ENCODE data around the gene CNST. TPM values are rescaled to one million over a fixed set of nuclear protein-coding genes. Genes with fewer than 3 reads are reported as not detected.
A peak's percentile ranks its signal among the peaks of the same experiment; 100 is the strongest.

Gene CNST
- total and polyA plus RNA-seq, 9 of the 15 experiments (the other 6 are each of a cell fraction or from before 2014, with no cell fraction given): 17.0 to 55.3 (median 30.8) TPM

DNA sequence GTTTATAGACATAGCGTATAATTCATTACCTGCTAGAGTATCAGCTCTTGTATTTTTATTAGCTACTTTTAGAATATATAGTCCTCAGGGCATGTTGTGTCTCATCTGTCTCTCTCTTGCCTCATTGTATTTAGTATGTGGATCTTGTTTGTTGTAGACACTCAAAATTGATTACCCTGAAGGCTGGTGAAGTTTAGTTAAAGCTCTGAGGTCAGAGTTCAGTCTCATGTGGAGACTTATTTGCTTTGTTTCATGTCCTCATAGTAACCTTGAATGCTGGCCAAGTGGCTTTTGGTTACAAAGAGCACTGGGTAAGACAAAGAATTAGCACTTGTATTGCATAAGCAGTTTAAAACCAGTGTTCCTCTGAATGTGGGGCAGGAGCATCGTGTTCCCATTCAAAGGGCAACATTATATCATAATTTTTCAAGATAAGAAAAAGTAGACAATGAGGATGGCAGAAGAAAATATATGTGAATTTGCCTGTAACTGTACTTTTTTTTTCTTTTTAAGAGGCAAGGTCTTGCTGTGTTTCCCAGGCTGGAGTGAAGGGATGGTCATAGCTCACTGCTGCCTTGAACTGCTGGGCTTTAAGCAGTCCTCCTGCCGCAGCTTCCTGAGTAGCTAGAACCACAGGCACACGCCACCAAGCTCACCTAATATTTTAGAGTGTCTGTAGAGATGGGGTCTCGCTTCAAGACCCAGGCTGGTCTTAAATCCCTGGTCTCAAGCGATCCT, 17.4 kb downstream of the CNST start (continued):
- TF ChIP-seq CEBPB (tag; IDR thresholded peaks at IDR 0.05) (peak; percentile 67), HIVEP1 (CRISPR knock-in tag; IDR thresholded peaks at IDR 0.05) (no peak)

- in situ Hi-C loops (cut with MboI): no loop called here
- no peak for DNase-seq (ENCODE audit: extremely low read depth in 1 of 4, low spot score in 3 of 4)
- no peaks in the 10 kb centered on the region for H3K27me3 ChIP-seq (ENCODE audit: control insufficient read depth in 2 of 2, insufficient read depth in 2 of 2, low read length in 2 of 2)
- ChIA-PET CTCF (ENCODE audit: low intra/inter-chr PET ratio) (no interaction called here), POLR2A (interaction anchor here (1.0 to 1.6 kb wide), 3 partner anchors 11 to 20 kb away, joined by 4 to 9 read pairs (median 4); partner anchors contain the start of genes CNST and TFB2M)
- H3K4me2 ChIP-seq (ENCODE audit: insufficient read depth, low read length): no peak overlapping the region
- 62% methylated on average over 3 of the region's 3 CpGs for WGBS (ENCODE audit: insufficient coverage, low coverage, missing lambda C conversion rate)
- peak; percentile 48 for ATAC-seq
- H3K9me1 ChIP-seq (ENCODE audit: control insufficient read depth, insufficient read depth, low read length): no peaks in the 10 kb centered on the region
- H3K4me3 ChIP-seq: no peak overlapping the region
- peaks cover 48% of the 10 kb centered on the region for H3K36me3 ChIP-seq (ENCODE audit: control insufficient read depth, insufficient read depth, low read length)
- no TSS peak for BruUV-seq (replicated peaks)
- H3K27ac ChIP-seq (ENCODE audit: extremely low read depth, low read depth, low read length): peak overlapping the region; percentile 63
- H2AFZ ChIP-seq (ENCODE audit: low read depth, low read length): no peak overlapping the region
- H3K4me1 ChIP-seq (replicated peaks in 1 of 2; ENCODE audit: control insufficient read depth in 2 of 2, insufficient read depth in 2 of 2, low read length in 2 of 2): peaks cover 16 to 28% of the 10 kb centered on the region in 2 experiments
- peak overlapping the region in 1 of 2 experiments; percentile 39; a peak in 3 of 4 replicates for H3K9ac ChIP-seq (ENCODE audit: insufficient read depth in 1 of 2, low read depth in 2 of 2, low read length in 2 of 2)
- H4K20me1 ChIP-seq (replicated peaks; ENCODE audit: control insufficient read depth, insufficient read depth, low read length): no peaks in the 10 kb centered on the region
- no peak for TF ChIP-seq CAMTA2 (CRISPR knock-in tag; conservative IDR thresholded peaks at IDR 0.05)
- TF ChIP-seq ZFX (CRISPR knock-in tag; IDR thresholded peaks at IDR 0.05): peak; percentile 31; the same call in 1 of the 2 replicates
- TF ChIP-seq NR2C2 (CRISPR knock-in tag; IDR thresholded peaks at IDR 0.05): no peak
- TF ChIP-seq NR2C2 (tag; IDR thresholded peaks at IDR 0.05): 0 out of 2 replicates have a peak, but pooled peaks have one; percentile 28
- H3K9me3 ChIP-seq (replicated peaks; ENCODE audit: control insufficient read depth, insufficient read depth, low read depth, low read length): 0 out of 2 replicates have a peak, but pooled peaks cover 2% of the 10 kb centered on the region
- intact Hi-C loops (cut with micrococcal nuclease): no loop called here
- peaks cover 90% of the 10 kb centered on the region for H3K79me2 ChIP-seq (ENCODE audit: control insufficient read depth, insufficient read depth, low read length)
- FAIRE-seq: peak; percentile 66
Measured at GRCh38 chr1:246587032-246587431, 20.8 kb downstream of the CNST start.

All from K562 (cell line).